ENCODE measurements around the gene IMMP1L. TPM values are rescaled to one million over a fixed set of nuclear protein-coding genes. Genes with fewer than 3 reads are reported as not detected.

Gene IMMP1L
- polyA plus RNA-seq, 3 donors = 45.4 to 50.9 (median 50.2) TPM

GRCh38 chr11:31419669-31420068 lies 89.8 kb downstream of the IMMP1L start:
- no peak for DNase-seq (ENCODE audit: extremely low read depth in 1 of 11, low read depth in 9 of 11, low spot score in 4 of 11)

GRCh38 chr11:31419138-31419537 lies 90.3 kb downstream of the IMMP1L start:
- DNase-seq (ENCODE audit: extremely low read depth in 1 of 11, low read depth in 9 of 11, low spot score in 4 of 11) = no peak

GRCh38 chr11:31417816-31418215 lies 91.6 kb downstream of the IMMP1L start:
- DNase-seq (ENCODE audit: extremely low read depth in 1 of 11, low read depth in 9 of 11, low spot score in 4 of 11) = no peak

GRCh38 chr11:31417357-31417756 lies 92.1 kb downstream of the IMMP1L start:
- no peak for DNase-seq (ENCODE audit: extremely low read depth in 1 of 11, low read depth in 9 of 11, low spot score in 4 of 11)

GRCh38 chr11:31415435-31415834 lies 94.0 kb downstream of the IMMP1L start:
- no peak for DNase-seq (ENCODE audit: extremely low read depth in 1 of 11, low read depth in 9 of 11, low spot score in 4 of 11)

GRCh38 chr11:31414338-31414737 lies 95.1 kb downstream of the IMMP1L start:
- no peak for DNase-seq (ENCODE audit: extremely low read depth in 1 of 11, low read depth in 9 of 11, low spot score in 4 of 11)

GRCh38 chr11:31412946-31413345 lies 96.5 kb downstream of the IMMP1L start:
- no peak for DNase-seq (ENCODE audit: extremely low read depth in 1 of 11, low read depth in 9 of 11, low spot score in 4 of 11)

- no peak for DNase-seq (ENCODE audit: extremely low read depth in 1 of 11, low read depth in 9 of 11, low spot score in 4 of 11)
These were observed 101.2 kb downstream of the IMMP1L start for GRCh38 chr11:31408201-31408600.

GRCh38 chr11:31404614-31405013 lies 104.8 kb downstream of the IMMP1L start:
- no peak for DNase-seq (ENCODE audit: extremely low read depth in 1 of 11, low read depth in 9 of 11, low spot score in 4 of 11)

- DNase-seq (ENCODE audit: extremely low read depth in 1 of 11, low read depth in 9 of 11, low spot score in 4 of 11) = peak in 2 of 11 donors; percentile 5 to 18
These were observed 112.1 kb downstream of the IMMP1L start for GRCh38 chr11:31397239-31397834.

- DNase-seq (ENCODE audit: extremely low read depth in 1 of 11, low read depth in 9 of 11, low spot score in 4 of 11) = no peak
These were observed 122.0 kb downstream of the IMMP1L start for GRCh38 chr11:31387379-31387778.

- no peak for DNase-seq (ENCODE audit: extremely low read depth in 1 of 11, low read depth in 9 of 11, low spot score in 4 of 11)
These were observed 126.3 kb downstream of the IMMP1L start for GRCh38 chr11:31383116-31383515.

Other genes with a start within 250 kb of the IMMP1L start
- gene DCDC1, start 139.9 kb downstream of the IMMP1L start, polyA plus RNA-seq (ENCODE audit: insufficient read length in 3 of 3) = 1 to 10 TPM; 3.3 to 5.7 (median 4.7) TPM
- gene DNAJC24, start 139.8 kb downstream of the IMMP1L start, polyA plus RNA-seq (ENCODE audit: insufficient read length in 3 of 3) = 10 to 100 TPM; 20.7 to 29.9 (median 22.9) TPM
- gene ELP4, start 145 bp upstream of the IMMP1L start, polyA plus RNA-seq (ENCODE audit: insufficient read length in 3 of 3) = 10 to 100 TPM; 24.6 to 25.1 (median 24.8) TPM

All from renal cortex interstitium (tissue), 11 donors.